NB4 (cell line): ENCODE results near the gene ANKRD34B.

Source experiments
- CTCF ChIP-seq: IDR thresholded peaks from one replicate; pipeline ENCODE4 v1.5.1; 2012; ENCODE audit warnings: low read depth, low read length
- MAX ChIP-seq: IDR thresholded peaks from 2 replicates; pipeline ENCODE4 v1.6.1; 2011; ENCODE audit warnings: low read depth, low read length
- MYC ChIP-seq: IDR thresholded peaks from 2 replicates; pipeline ENCODE4 v1.6.1; 2011; ENCODE audit warnings: low read depth, low read length
- POLR2A ChIP-seq: IDR thresholded peaks from 2 replicates; pipeline ENCODE4 v1.6.1; 2011; ENCODE audit warnings: mild to moderate bottlenecking; ENCODE audit not compliant: insufficient read length; ENCODE audit errors: extremely low read depth

GRCh38 chr5:80592105-80592504 is 22.0 kb upstream of the ANKRD34B start:
- no peak for TF ChIP-seq POLR2A
- no peak for TF ChIP-seq CTCF
- TF ChIP-seq MYC = no peak
- TF ChIP-seq MAX = no peak
